Brain pericyte (primary cell): ENCODE results near the gene MEGF6.
"Not testable (repeated sequence)": the region's sequence is repeated elsewhere in the genome, so short reads cannot be mapped to it uniquely, and the experiment has no call there.

Experiments
- DNase-seq: peaks from one replicate; pipeline ENCODE4 v3.0.0-alpha.2; 2012; ENCODE audit warnings: low read depth, low spot score

Gene MEGF6

DNA sequence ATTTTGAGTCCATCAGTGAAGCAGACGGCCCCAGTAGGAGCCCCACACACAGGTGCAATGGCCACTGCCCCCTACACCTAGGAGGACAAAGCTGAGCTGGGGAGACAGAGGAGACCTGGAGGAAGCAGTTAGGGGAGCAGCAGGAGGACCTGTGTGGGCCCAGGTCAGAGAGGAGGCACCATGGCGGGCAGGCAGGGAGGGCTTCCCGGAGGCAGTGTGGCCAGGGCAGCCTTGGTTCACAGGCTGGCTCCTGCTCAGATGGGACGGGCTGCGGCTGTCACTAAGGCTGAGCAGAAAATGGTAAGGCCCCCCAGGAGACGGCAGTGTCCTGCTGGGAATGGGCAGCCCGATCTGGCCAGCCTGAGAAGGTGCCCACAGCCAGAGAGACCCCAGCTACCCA lies 15.4 kb downstream of the MEGF6 start:
- no peak for DNase-seq

DNA sequence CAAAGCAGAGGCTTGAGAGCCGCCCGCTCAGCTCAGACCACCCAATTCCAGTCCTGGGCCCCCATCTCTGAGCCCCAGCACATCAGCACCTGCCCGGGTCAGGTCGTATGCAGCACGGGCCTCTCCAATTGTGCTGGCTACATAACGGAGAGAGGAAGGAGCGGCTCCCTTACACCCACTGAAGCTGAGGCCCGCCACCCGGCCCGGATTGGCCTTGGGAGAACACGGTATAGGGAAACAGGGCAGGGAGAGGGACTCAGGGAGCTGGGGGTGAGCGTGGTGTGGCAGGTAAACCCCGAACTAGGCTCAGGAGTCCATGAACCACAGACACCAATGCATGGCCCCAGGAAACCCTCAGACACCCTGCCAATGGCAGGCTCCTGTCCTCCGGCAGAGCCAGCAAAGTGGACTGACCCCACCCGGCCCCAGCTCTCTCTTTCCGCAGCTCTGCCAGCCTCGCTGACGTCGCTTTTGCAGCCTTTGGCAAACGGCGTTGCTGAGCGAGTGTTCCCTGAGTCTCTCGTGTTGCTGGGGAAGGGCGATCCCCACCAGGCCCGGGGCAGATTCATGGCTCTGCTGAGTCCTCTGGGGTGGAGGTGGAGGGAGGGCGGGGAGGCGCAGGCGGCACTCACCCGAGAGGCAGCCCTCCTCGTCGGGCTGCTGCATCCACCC lies 16.5 kb downstream of the MEGF6 start:
- no peak for DNase-seq

DNA sequence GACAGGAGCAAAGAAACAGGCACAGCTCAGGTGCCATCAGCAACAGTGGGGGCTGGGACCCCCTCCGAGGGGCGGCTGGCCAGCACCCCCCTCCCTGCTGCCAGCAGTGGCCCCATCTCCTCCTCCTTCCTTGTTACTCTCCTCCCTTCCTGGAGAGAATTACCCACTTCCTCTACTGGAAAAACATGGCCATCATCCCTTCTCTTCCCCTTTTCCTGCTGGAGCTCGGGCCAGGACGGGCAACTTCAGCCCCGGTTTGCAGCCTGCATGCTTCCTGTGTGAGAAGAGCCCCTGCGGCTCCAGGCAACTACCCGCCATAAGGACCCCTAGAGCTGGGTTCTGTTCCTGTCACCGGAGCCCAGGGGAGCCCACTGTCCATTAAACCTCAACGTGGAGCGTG lies 17.6 kb downstream of the MEGF6 start:
- DNase-seq: no peak

DNA sequence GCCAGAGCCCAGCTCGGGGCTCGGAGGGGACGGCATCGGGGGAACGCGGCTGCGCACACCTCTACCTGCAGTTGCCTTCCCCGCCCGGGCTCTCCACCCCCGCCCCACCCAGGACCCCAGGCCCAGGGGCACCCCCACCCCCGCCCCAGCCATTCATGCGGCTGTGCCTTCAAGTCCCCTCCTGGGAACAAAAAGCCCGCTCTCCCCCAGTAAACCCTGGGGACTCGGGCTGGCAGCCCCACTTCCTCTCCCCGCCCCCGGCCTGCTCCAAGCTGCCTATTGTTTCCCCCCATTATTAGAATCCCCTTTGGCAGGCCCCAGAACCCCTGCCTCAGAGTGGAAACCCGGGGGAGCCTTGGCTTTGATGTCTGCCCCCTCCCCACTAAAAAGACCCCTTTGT lies 18.0 kb downstream of the MEGF6 start:
- no peak for DNase-seq

DNA sequence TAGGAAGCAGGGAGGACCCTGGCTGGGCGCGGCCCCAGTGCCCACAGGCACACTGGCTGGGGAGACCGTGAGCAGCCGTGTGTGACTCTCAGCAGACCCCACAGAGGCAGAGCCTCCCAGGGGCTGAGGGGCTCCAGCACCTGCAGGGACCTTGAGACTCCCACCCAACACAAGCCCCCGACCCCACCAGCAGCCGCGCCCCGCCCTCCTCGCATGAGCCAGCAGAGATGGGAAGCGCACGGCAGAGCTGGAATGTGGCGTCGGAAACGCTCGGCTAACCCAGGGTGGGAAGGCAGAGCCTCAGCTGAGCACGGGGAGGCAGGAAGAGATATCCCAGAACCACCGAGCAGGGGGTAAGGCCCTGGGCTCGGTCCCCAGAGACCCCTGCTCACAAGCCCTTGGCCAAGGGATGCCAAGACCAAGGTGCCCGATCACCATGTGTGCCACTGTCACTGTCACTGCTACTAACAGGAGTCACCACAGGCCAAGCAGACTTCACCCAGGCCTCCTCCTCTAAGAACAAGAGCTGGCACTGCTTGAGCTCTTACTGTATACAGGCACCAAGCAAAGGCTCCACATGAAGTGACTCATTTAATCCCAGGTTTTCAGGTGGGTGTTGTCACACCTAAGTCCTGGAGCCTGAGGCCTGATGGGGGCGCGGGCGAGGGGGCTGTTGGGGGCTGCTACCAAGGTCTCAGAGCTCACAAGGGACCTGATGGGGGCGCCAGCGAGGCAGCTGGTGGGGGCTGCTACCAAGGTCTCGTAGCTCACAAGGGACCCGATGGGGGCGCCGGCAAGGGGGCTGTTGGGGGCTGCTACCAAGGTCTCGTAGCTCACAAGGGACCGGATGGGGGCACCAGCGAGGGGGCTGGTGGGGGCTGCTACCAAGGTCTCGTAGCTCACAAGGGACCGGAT lies 20.1 kb downstream of the MEGF6 start:
- no peak for DNase-seq

DNA sequence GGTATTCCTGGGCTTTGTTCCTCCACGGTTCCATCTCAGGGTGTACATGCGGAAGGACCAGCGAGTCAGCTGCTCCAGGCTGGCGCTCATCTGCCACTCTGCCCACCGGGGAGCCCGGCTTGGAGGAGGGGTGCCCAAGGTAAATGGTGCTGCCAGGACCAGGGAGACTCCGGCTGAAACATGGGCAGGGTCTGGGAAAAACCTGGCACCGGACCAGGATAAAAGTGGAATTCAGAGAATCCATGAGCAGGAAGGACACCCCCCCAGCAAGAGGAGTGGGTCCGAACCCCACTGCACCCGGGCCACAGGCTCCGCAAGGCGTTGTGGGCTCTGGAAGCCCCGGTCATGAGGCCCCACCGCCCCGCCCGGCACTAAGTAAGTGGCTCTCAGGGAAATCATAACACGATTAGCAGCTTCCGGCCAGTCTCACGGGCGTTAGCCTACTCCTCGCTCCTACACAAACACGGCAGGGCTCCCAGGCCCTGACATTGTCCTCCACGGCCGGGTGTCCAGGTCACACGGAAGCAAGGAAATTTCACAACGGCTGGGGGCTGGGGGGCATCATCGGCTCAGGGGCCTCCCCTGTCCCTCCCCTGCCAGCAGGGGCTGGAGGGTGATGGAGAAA lies 21.1 kb downstream of the MEGF6 start:
- no peak for DNase-seq

DNA sequence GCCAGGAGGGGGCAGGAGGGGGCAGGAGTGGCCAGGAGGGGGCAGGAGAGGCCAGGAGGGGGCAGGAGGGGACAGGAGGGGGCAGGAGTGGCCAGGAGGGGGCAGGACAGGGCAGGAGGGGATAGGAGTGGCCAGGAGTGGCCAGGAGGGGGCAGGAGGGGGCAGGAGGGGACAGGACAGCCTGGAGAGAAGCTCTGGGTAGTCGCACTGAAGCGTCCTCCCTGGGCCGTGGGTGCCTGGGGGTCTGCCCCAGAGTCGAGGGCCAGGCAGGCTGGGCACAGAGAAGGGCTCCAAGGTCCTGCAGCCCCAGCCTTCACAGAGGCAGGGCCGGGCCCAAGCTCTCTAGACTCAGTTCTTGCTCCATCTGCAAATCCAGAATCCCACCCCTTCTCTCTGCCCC lies 22.9 kb downstream of the MEGF6 start:
- DNase-seq: no peak

DNA sequence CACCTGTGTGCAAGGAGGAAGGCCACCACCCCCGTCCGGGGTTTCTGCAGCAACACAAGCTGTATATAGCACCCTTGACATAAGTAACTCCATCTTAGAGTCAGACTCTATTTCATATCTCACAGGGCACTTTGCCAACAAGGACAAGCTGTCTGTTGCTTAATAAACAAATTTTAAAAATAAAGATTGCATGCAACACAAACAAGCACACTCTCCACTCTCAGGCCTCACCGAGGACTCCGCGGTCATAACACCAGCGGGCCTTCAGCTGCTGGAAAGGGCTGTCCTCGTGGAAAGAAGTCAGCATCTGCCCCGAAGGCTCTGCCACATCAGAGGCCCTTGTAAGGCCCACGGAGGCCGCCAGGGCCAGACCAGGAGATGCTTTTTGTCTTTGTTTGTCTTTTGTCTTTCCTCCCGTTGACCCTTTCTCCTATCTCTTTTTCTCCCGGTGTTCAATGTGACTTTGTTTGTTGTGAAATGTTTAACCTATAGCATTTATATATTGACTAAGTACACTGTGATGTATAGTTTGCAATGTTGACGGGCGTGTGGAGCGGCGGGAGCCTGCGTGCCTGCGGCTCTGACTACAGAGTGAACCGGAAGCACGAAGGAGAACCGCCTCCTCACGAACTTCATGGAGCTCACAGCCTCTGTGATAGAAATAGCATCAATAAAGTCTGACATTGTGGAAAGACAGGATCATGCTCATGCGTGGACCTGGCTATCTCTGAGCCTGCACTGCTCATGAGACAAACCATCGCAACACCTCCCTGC lies 24.1 kb downstream of the MEGF6 start:
- DNase-seq: peak; percentile 21

DNA sequence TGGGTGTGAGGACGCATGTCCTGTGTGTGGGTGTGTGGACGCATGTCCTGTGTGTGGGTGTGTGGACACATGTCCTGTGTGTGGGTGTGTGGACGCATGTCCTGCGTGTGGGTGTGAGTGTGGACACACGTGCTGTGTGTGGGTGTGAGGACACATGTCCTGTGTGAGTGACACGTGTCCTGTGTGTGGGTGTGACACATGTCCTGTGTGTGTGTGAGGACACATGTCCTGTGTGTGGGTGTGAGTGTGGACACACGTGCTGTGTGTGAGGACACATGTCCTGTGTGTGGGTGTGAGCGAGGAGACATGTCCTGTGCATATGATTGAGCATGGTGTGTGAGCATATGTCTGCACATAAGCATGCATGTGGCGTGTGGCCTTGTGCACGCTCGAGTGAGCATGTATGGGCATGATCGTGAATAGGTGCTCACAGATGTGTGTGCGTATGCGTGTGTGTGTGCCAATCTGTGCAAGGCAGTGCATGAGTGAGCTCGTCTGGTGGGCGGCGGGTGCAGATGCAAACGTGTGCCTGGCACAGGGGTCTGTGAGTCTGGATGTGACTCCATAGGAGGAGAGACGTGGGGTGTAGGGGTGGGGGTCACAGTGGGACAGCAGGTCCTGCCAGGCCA lies 25.3 kb downstream of the MEGF6 start:
- DNase-seq: no peak

DNA sequence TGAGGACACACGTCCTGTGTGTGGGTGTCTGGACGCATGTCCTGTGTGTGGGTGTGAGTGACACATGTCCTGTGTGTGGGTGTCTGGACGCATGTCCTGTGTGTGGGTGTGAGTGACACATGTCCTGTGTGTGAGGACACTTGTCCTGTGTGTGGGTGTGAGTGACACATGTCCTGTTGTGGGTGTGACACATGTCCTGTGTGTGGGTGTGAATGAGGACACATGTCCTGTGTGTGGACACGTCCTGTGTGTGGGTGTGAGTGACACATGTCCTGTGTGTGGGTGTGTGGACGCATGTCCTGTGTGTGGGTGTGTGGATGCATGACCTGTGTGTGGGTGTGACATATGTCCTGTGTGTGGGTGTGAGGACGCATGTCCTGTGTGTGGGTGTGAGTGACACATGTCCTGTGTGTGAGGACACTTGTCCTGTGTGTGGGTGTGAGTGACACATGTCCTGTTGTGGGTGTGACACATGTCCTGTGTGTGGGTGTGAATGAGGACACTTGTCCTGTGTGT lies 25.9 kb downstream of the MEGF6 start:
- DNase-seq: not testable (repeated sequence)

DNA sequence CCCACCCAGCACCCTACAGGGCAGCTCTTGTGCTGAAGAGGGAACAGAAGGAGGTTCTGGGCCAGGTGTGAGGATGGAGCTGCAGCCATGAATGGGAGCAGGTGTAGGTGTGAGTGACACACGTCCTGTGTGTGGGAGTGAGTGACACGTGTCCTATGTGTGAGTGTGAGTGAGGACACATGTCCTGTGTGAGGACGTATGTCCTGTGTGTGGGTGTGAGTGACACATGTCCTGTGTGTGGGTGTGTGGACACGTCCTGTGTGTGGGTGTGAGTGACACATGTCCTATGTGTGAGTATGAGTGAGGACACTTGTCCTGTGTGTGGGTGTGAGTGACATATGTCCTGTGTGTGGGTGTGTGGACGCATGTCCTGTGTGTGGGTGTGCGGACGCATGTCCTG lies 26.4 kb downstream of the MEGF6 start:
- no peak for DNase-seq

DNA sequence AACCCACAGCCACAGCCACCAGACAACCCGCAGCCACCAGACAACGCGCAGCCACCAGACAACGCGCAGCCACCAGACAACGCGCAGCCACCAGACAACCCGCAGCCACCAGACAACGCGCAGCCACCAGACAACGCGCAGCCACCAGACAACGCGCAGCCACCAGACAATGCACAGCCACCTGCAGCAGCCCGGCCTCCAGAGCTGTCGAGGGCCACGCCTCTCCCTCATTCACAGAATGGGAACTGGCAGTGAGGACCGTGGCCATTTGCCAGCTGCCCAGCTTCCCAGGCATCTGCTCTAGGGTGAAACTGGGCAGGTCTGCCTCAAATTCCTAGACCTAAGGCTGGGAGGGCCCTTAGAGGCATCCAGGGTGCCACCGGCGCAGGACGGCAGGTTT lies 27.6 kb downstream of the MEGF6 start:
- not testable (repeated sequence) for DNase-seq

DNA sequence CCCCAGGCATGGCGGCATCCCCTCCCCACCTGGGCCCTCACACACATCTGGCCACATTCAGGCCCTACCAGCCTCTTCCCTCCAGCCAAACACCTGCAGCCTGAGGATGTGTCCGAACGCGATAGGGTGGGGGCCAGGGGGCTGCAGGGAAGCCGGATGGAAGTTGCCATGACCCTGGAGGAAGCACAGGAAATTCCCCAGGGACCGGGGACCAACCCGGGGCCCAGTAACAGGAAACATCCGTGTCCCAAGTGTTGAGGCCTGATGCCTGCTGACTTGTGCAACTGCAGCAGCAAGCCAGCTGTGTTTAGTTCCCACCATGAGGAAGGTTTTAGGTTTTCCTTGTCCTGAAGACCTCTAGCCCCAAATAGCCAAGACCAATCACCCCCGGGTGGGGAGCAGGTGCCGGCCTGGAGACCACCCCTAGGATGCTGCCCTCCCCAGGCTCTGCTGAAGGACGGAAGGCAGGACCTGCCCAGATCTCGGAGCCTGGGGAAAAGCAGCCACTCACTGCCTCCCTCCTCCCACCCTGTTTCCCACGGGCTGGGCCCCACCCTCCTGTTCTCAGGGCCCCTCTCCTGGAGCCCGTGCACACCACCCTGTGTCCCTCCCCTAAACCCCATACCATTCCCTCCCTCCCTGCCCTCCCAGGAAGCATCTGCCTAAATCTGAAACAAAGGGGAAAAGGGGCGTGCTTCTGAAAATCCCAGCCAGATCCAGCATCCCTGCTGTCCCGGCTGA lies 29.8 kb downstream of the MEGF6 start:
- DNase-seq: no peak

DNA sequence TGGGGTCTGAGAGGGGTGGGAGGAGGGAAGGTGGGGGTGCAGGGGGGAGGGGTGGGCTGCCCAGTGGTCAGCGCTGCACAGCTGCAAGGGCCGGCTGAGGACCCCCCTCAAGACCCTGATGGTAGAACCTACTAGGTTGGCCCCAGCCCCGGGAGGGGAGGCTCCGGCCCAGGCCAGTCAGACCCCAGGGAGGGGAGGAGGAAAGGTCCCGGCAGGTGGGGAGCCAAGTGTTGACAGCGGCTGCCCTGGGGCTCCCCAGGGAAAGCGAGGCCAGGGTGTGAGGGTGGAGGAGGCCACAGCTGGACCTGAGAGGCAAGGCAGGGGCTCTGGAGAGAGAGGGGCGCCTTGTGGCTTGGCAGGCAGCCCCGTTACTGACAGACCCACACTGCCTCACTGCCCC lies 31.1 kb downstream of the MEGF6 start:
- no peak for DNase-seq

DNA sequence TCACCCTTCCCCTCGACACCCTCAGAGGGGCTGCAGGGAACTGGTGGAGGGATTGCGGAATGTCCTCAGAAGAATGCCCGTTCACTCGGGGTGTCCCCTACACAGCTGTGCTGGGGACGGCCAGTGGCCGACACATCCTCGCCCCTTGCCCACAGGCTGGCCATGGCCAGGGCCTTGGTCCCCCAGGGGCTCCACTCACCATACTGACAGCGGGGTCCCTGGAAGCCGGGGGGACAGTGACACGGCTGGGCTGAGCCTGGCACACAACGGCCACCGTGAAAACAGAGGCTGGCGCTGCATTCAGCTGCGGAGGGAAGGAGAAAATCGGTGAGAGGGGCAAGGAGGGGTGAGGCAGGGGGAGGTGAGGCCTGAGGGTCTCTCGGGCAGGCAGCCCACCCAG lies 31.7 kb downstream of the MEGF6 start:
- no peak for DNase-seq

DNA sequence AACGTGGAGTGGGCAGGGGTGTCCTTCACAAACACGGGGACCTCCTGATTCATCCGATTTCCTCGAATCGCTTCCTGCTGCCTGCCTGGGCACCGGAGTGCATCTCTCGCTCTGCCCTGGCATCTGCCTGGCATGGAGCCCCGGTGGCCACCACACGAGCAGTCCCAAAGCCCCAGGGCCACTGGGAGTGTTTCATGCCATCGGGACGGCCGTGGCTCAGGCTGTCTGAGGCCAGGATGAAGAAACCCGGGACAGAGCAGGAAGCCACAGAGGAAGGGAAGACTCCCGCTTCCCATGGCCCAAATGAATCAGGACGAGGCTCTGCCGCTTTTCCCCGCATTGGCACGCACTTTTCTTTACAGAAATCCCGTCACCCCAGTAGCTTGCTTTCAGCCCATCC lies 32.4 kb downstream of the MEGF6 start:
- DNase-seq: no peak

DNA sequence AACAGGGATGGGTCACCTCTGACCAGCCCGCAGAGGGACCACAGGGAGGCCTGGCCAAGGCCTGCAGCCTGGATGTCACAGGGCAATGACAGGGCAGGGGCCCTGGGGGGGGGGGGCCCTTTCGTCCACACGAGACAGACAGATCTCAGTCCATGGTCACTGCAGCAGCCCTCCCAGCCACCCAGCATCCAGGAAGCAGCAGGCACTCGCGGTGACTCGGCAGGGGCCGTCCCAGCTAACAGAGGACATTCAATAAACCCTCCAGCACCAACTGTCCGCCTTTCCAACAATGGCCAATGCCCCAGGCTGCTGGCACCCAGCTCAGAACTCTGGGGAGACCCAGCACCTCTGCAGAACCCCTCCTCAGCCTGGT lies 32.9 kb downstream of the MEGF6 start:
- no peak for DNase-seq

DNA sequence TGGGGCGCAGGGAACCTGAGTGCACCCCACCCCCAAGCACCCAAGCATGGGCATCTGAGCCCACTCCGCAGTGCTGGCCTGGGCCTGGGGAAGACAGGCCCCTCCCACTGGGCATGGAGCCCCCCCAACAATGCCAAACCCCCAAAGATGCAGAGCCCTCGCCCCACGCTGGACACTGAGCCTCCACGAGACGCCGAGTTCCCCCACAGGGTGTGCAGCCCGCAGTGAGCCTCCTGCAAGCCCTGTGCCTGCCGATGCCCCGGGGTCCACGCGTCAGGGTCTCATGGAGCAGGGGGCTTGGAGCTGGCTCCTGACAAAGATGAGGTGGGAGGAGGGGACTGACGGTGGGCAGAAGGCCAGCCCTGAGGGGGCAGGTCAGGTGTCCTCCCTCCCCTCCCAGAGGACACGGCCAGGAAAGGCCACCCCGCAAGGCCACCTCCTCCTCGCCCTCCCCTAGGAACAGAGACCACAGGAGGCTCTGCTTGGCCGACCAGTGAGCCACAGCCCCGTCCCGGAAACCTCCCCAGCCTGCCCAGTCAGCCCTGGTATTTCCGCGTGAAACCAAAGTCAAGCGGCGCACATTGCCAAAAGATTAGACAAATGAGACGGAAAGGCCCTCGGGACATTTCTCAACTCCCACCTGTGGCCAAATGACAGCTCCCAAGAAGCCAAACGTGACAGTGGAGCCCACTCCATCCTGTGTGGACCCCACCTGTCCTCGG lies 33.4 kb downstream of the MEGF6 start:
- no peak for DNase-seq

DNA sequence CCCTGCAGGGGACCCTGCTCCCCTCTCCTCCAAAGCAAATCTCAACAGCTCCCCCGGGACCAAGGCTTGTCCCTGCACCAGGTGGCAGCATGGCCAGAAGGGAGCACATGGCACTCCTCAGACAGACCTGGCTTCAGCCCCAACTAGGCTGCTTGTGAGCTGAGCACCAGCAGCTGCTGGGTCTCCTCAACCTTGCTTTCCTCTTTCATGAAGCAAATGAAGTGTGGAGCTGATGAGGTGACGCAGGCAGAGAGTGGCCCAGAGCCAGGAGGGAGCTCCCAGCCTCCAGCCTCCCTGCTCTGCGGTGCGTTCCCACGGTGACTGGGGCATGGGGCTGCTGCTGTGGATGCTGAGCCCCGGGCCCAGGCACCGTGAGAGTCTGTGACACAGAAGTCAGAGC lies 34.0 kb downstream of the MEGF6 start:
- DNase-seq: no peak

DNA sequence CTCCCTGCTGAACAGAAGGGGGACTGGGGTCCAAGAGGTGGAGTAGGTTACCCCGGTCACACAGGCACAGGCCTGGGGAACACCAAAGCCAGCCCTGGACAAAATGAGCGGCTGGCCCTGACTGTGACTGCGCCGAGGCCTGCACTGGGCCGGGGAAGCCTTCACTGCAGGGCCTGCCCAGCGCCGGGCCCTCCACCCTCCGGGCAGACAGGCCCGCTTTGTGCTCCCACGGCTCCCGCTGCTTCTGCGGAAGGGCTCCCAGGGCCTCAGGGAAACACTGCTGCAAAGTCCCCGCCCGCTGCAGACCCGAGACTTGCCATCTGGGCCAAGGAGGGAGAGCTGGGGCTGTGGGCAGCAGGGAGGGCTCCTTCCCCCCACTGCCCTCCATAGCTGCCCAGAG lies 35.3 kb downstream of the MEGF6 start:
- DNase-seq: no peak
